A549 (cell line): Measurements from ENCODE around the gene OCA2.

Experiments
- CEBPB ChIP-seq, 2 experiments: fragments of >200 bp in 1 of 2; sonication (Bioruptor Twin) in 1 of 2; formaldehyde crosslinking in 1 of 2; IDR thresholded peaks; 2 replicates each; pipeline ENCODE4 v1.6.1; 2012 to 2016
- CTCF ChIP-seq: fragments of >200 bp; sonication (Bioruptor Twin); formaldehyde crosslinking; IDR thresholded peaks from 3 replicates; pipeline ENCODE4 v1.5.1; 2016
- EP300 ChIP-seq, 2 experiments: fragments of >200 bp; sonication (Bioruptor Twin); formaldehyde crosslinking; IDR thresholded peaks; 2 replicates in 1 of 2; 3 replicates in 1 of 2; pipeline ENCODE4 v1.6.1; 2016 to 2017
- HOXB13 ChIP-seq: fragments of 250-450 bp; sonication (Bioruptor Pico); IDR thresholded peaks from 2 replicates; pipeline ENCODE4 v1.5.0; 2020; ENCODE audit warnings: low read depth, mild to moderate bottlenecking, moderate library complexity
- JUN ChIP-seq, 2 experiments: fragments of >200 bp; sonication (Bioruptor Twin); formaldehyde crosslinking; IDR thresholded peaks; 2 replicates in 1 of 2; 3 replicates in 1 of 2; pipeline ENCODE4 v1.6.1; 2016 to 2017
- MYC ChIP-seq: IDR thresholded peaks from 2 replicates; pipeline ENCODE4 v1.6.1; 2012; ENCODE audit warnings: mild to moderate bottlenecking, inconsistent platforms, low read length, improper control_type of control experiment, borderline replicate concordance
- PBX3 ChIP-seq: IDR thresholded peaks from 2 replicates; pipeline ENCODE4 v1.6.1; 2012
- POLR2AphosphoS2 ChIP-seq: conservative IDR thresholded peaks from 2 replicates; pipeline ENCODE4 v1.6.1; 2012; ENCODE audit warnings: low read length, improper control_type of control experiment, inconsistent platforms
- RCOR1 ChIP-seq: fragments of 150-350 bp; IDR thresholded peaks from 2 replicates; pipeline ENCODE4 v1.6.1; 2014; ENCODE audit warnings: antibody characterized with exemption, low read length, low read depth
- SREBF2 ChIP-seq: fragments of 450-650 bp; IDR thresholded peaks from 2 replicates; pipeline ENCODE4 v1.6.1; 2014; ENCODE audit warnings: mild to moderate bottlenecking, moderate library complexity

GRCh38 chr15:27776501-27776900 is 322.6 kb downstream of the OCA2 start:
- no peak for TF ChIP-seq CTCF
- TF ChIP-seq HOXB13 (CRISPR knock-in tag) = no peak
- TF ChIP-seq EP300 (IDR thresholded peaks at IDR 0.05) = no peak
- TF ChIP-seq RCOR1 = no peak
- TF ChIP-seq MYC = no peak
- no peak for TF ChIP-seq SREBF2
- TF ChIP-seq CEBPB (IDR thresholded peaks at IDR 0.05) = no peak
- no peak for TF ChIP-seq POLR2AphosphoS2
- no peak for TF ChIP-seq JUN (IDR thresholded peaks at IDR 0.05)
- TF ChIP-seq PBX3 = no peak
